ENCODE results near the gene TSGA10IP.

TSGA10IP gene

DNA sequence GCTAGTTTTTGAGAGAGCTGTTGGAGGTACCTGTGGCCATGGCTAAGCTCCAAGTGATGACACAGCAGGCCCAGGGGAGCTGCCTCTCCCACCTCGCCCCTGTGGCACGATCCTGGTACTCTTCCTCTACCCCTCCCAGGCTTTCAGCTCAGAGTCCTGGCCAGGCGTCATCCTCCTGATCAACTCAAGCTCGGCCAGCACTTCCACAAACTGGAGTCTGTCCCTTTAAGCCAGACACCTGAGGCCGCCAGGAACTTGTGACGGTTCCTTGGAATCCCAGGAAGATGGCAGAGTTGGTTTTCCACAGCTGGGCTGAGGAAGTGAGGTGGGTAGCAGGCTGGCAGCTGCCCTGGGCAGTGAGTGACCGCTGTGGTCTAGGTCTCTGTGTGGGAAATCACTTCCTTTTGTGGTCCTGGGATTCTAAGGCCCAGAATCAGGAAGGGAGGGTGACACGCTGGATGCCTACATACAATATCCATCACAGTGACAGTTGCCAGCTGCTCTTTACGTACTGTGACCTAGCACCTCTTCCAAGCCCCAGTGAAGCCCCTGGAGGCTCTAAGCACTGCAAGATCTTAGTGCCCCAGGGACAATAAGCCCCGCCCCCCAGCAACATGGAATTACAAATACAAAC lies 63.3 kb downstream of the TSGA10IP start:
- no peak for DNase-seq
